Coronary artery (tissue), 2 donors: ENCODE measurements around the gene ISYNA1.

Experiments
- DNase-seq: peaks from one replicate; pipeline ENCODE4 v3.0.0-alpha.2; 2017; ENCODE audit warnings: low spot score
- H3K27ac ChIP-seq, 2 donors: fragments of 200-600 bp; sonication (generic); one replicate each; pipeline ENCODE4 v1.5.1; 2016 to 2019
- H3K4me3 ChIP-seq: fragments of 200-600 bp; sonication (generic); 2 replicates; pipeline ENCODE4 v1.5.1; 2016; ENCODE audit warnings: mild to moderate bottlenecking, moderate library complexity
- CTCF ChIP-seq: fragments of 200-600 bp; sonication (generic); IDR thresholded peaks from one replicate; pipeline ENCODE4 v1.5.1; 2019; ENCODE audit warnings: antibody characterized with exemption

The ISYNA1 gene

GRCh38 chr19:18422530-18423191 lies 15.3 kb downstream of the ISYNA1 start:
- Histone ChIP-seq H3K27ac (peak overlapping the region in 1 of 2 donors; percentile 17), H3K4me3 (no peak overlapping the region)
- DNase-seq: peak; percentile 73
- no peak for TF ChIP-seq CTCF

GRCh38 chr19:18421371-18421959 lies 16.5 kb downstream of the ISYNA1 start:
- peak overlapping the region; percentile 81 for H3K4me3 ChIP-seq
- TF ChIP-seq CTCF: no peak
- peak; percentile 75 for DNase-seq
- peak overlapping the region; percentile 5 to 97 for H3K27ac ChIP-seq

GRCh38 chr19:18420930-18421329 lies 17.0 kb downstream of the ISYNA1 start:
- Histone ChIP-seq H3K27ac (peak overlapping the region; percentile 5 to 97), H3K4me3 (peak overlapping the region; percentile 81)
- DNase-seq: peak; percentile 76
- TF ChIP-seq CTCF: no peak

- peak; percentile 78 for DNase-seq
- no peak for TF ChIP-seq CTCF
- peak overlapping the region; percentile 81 for H3K4me3 ChIP-seq
- H3K27ac ChIP-seq: peak overlapping the region; percentile 96 to 97
Measured at GRCh38 chr19:18419699-18420460, 18.1 kb downstream of the ISYNA1 start.

GRCh38 chr19:18419195-18419698 lies 18.7 kb downstream of the ISYNA1 start, which contains the start of gene SSBP4:
SSBP4 (plus strand) TSS chr19:18419398; CDS start chr19:18419649, 251 bp downstream.
- Histone ChIP-seq H3K4me3 (peak within 1 kb of the TSS; percentile 81), H3K27ac (peak within 1 kb of the TSS; percentile 96 to 97)
- no peak for DNase-seq
- TF ChIP-seq CTCF: no peak

GRCh38 chr19:18418483-18419194 lies 19.3 kb downstream of the ISYNA1 start:
- H3K4me3 ChIP-seq: peak overlapping the region; percentile 81
- DNase-seq: peak; percentile 86
- peak overlapping the region; percentile 96 to 97 for H3K27ac ChIP-seq
- no peak for TF ChIP-seq CTCF
